Mesothelial cell of epicardium (in vitro differentiated cells): ENCODE results near the gene DDX39A. TPM values are rescaled to one million over a fixed set of nuclear protein-coding genes. Genes with fewer than 3 reads are reported as not detected.
"Not testable (repeated sequence)": the region's sequence is repeated elsewhere in the genome, so short reads cannot be mapped to it uniquely, and the experiment has no call there.

ENCODE experiments used
- DNase-seq, 2 experiments: peaks; one replicate each; pipeline ENCODE4 v3.0.0; 2021; ENCODE audit warnings: low spot score in 2 of 2; ENCODE audit not compliant: unreplicated experiment in 2 of 2
- H3K27ac Mint-ChIP-seq: 2 replicates; pipeline ENCODE4 v1.8.0; 2021; ENCODE audit warnings: mixed read lengths
- H3K27me3 Mint-ChIP-seq: 2 replicates; pipeline ENCODE4 v1.8.0; 2021; ENCODE audit warnings: low read depth, mixed read lengths
- H3K36me3 Mint-ChIP-seq: 2 replicates; pipeline ENCODE4 v1.8.0; 2021; ENCODE audit warnings: mixed read lengths
- H3K4me1 Mint-ChIP-seq: 2 replicates; pipeline ENCODE4 v1.8.0; 2021; ENCODE audit warnings: mixed read lengths
- H3K4me3 Mint-ChIP-seq: 2 replicates; pipeline ENCODE4 v1.8.0; 2021; ENCODE audit warnings: mild to moderate bottlenecking, moderate library complexity, mixed read lengths
- H3K9me3 Mint-ChIP-seq: 2 replicates; pipeline ENCODE4 v1.8.0; 2021; ENCODE audit warnings: mixed read lengths
- CTCF ChIP-seq: fragments of 200-600 bp; sonication (generic); IDR thresholded peaks from one replicate; pipeline ENCODE4 v1.5.0; 2021; ENCODE audit warnings: antibody characterized with exemption; ENCODE audit not compliant: unreplicated experiment
- total RNA-seq: library from RNA; stranded (reverse); gene quantifications from 3 replicates; pipeline ENCODE4 v1.2.1, GENCODE V29; 2021

Gene DDX39A
- total RNA-seq, 1 donor from 2014 or later: 68.6 TPM

GRCh38 chr19:14402332-14403144 lies 16.6 kb downstream of the DDX39A start:
- peaks cover 8% of the 10 kb centered on the region for H3K4me1 Mint-ChIP-seq
- no peak overlapping the region for H3K27ac Mint-ChIP-seq
- TF ChIP-seq CTCF: no peak

GRCh38 chr19:14401468-14402195 lies 17.5 kb downstream of the DDX39A start:
- Mint-ChIP-seq H3K36me3 (no peaks in the 10 kb centered on the region), H3K27me3 (no peaks in the 10 kb centered on the region), H3K4me1 (peaks cover 5% of the 10 kb centered on the region), H3K9me3 (no peaks in the 10 kb centered on the region), H3K4me3 (no peak overlapping the region), H3K27ac (no peak overlapping the region)
- no peak for DNase-seq
- TF ChIP-seq CTCF: no peak

More at GRCh38 chr19:14402332-14403144, 16.6 kb downstream of the DDX39A start:
- Mint-ChIP-seq H3K27me3 (no peaks in the 10 kb centered on the region), H3K4me3 (no peak overlapping the region), H3K36me3 (peaks cover 2% of the 10 kb centered on the region), H3K9me3 (no peaks in the 10 kb centered on the region)
- DNase-seq: no peak

DNA sequence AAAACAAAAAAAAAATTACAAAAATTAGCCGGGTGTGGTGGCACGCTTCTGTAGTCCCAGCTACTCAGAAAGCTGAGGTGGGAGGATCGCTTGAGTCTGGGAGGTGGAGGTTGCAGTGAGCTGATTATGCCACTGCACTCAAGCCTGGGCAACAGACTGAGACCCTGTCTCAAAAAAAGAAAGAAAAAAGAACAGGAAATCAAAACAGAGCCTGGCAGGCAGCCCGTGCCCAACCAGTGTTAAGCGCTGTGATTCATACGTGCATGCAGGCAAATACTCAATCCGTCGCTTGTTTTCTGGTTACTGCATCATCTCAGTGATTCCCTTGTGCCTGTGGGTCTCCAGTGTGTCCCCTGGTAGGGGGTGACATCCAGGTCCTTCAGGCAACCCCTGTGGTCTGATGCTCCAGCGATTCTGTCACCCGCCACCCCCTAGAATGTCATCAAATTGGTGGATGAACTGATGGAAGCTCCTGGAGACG lies 18.1 kb downstream of the DDX39A start:
- DNase-seq: no peak
- no peak overlapping the region for H3K4me3 Mint-ChIP-seq
- peaks cover 2% of the 10 kb centered on the region for H3K4me1 Mint-ChIP-seq
- no peak overlapping the region for H3K27ac Mint-ChIP-seq
- no peaks in the 10 kb centered on the region for H3K27me3 Mint-ChIP-seq
- H3K36me3 Mint-ChIP-seq: no peaks in the 10 kb centered on the region
- TF ChIP-seq CTCF: no peak
- no peaks in the 10 kb centered on the region for H3K9me3 Mint-ChIP-seq

DNA sequence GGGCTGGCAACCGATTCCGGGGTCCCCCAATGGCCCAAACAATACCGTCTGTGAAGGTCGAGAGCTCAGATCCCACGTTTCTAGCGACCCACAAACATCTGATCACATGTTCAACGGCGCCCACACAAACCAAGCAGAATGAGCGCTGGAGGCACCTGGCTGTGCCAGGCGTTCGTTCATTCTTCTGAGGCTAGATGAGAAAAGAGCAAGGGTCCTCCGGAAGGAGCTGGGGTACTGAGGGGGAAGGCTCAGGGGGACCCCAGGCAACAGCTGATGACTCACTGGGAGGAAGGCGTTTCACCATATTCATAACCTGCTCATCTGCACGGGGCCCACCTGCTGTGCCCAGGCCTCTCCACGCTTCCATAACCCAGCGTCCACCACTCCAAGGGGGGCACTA lies 22.0 kb downstream of the DDX39A start:
- H3K9me3 Mint-ChIP-seq, H3K36me3 Mint-ChIP-seq, H3K4me3 Mint-ChIP-seq, H3K27ac Mint-ChIP-seq, DNase-seq, H3K27me3 Mint-ChIP-seq, H3K4me1 Mint-ChIP-seq: not testable (repeated sequence)

- not testable (repeated sequence) for H3K36me3 Mint-ChIP-seq, H3K27ac Mint-ChIP-seq, DNase-seq, H3K4me1 Mint-ChIP-seq, H3K27me3 Mint-ChIP-seq, H3K4me3 Mint-ChIP-seq, H3K9me3 Mint-ChIP-seq
These were observed 22.4 kb downstream of the DDX39A start for GRCh38 chr19:14396730-14397129.

DNA sequence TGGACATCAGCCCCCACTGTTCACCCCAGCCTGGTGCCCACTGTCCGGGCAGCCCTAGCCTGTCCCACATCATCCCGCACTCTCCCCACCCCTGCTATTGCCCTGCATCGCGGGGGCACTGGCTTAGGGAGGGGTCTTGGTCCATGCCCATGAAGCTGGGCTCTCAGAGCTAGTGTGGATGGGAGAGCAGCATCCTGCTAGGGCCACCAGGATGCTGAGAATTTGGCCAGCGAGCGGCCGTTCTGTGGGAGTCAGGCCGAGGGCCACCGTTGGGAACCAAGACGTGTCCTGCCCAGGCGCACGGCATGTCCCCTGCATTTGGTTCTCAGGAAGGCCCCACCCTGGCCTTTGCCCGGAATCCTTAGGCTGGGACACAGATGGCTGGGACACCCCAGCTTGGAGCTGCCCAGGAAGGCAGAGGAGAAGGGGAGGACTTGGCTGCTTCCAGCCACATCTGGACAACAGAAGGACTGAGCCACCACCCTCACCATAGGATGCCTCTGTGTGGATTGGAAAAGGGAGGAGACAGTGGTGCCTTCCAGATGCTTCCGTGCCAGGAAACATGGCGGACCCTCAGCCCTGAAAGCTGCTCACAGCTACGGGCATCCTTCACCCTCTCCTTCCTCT lies 23.3 kb downstream of the DDX39A start:
- no peak for TF ChIP-seq CTCF
- no peak for DNase-seq
- no peaks in the 10 kb centered on the region for H3K27me3 Mint-ChIP-seq
- no peaks in the 10 kb centered on the region for H3K9me3 Mint-ChIP-seq
- no peaks in the 10 kb centered on the region for H3K36me3 Mint-ChIP-seq
- H3K4me1 Mint-ChIP-seq: no peaks in the 10 kb centered on the region
- H3K4me3 Mint-ChIP-seq: no peak overlapping the region
- no peak overlapping the region for H3K27ac Mint-ChIP-seq
